Gastroesophageal sphincter (tissue), 4 donors: Measurements from ENCODE around the gene CDK14. TPM values are rescaled to one million over a fixed set of nuclear protein-coding genes. Genes with fewer than 3 reads are reported as not detected.

Source experiments
- ATAC-seq: fragments of 150-250 bp; one replicate; pipeline ENCODE4 v1.9.1; 2016; ENCODE audit warnings: mild to moderate bottlenecking, moderate library complexity
- H3K27ac ChIP-seq, 4 donors: fragments of 200-600 bp; sonication (generic) in 3 of 4; 1 replicate in 3 of 4; 2 replicates in 1 of 4; pipeline ENCODE4 v1.5.1; 2016 to 2019
- H3K27me3 ChIP-seq: fragments of 200-600 bp; sonication (generic); one replicate; pipeline ENCODE4 v1.5.1; 2019
- H3K36me3 ChIP-seq, 2 donors: fragments of 200-600 bp; sonication (generic); one replicate each; pipeline ENCODE4 v1.5.1; 2019; ENCODE audit warnings: control low read depth in 1 of 2
- H3K4me1 ChIP-seq, 3 donors: fragments of 200-600 bp; sonication (generic); 1 replicate in 2 of 3; 2 replicates in 1 of 3; pipeline ENCODE4 v1.5.1; 2016 to 2019; ENCODE audit warnings: control low read depth in 2 of 3
- H3K4me3 ChIP-seq, 2 donors: fragments of 200-600 bp; sonication (generic); one replicate each; pipeline ENCODE4 v1.5.1; 2019; ENCODE audit warnings: mild to moderate bottlenecking in 1 of 2, moderate library complexity in 1 of 2
- H3K9me3 ChIP-seq, 3 donors: fragments of 200-600 bp; sonication (generic); one replicate each; pipeline ENCODE4 v1.5.1; 2017 to 2019; ENCODE audit warnings: control low read depth in 2 of 3
- EP300 ChIP-seq: sonication (generic); formaldehyde crosslinking; IDR thresholded peaks from one replicate; pipeline ENCODE4 v1.6.1; 2017; ENCODE audit warnings: antibody characterized with exemption, mild to moderate bottlenecking
- POLR2A ChIP-seq, 2 donors: fragments of 450-650 bp; IDR thresholded peaks; one replicate each; pipeline ENCODE4 v1.6.1; 2017; ENCODE audit warnings: antibody characterized with exemption in 2 of 2, mild to moderate bottlenecking in 2 of 2, moderate library complexity in 1 of 2
- POLR2AphosphoS5 ChIP-seq: sonication (generic); formaldehyde crosslinking; IDR thresholded peaks from one replicate; pipeline ENCODE4 v1.6.1; 2017; ENCODE audit warnings: antibody characterized with exemption
- WGBS, 2 donors: methylation state at CpG; one replicate each; pipeline ENCODE4 v1.1.5; 2018; ENCODE audit warnings: low coverage in 1 of 2; 5-methylcytosine and 5-hydroxymethylcytosine counted together
- total RNA-seq, 4 donors: library from RNA; depleted of rRNA; stranded (reverse); fragments of >200 nt; gene quantifications; one replicate each; pipeline ENCODE4 v1.1.0, GENCODE V29; 2016
- TF ChIP-seq, protein P1 (sequence below), 4 experiments: fragments of 200-600 bp in 2 of 4; fragments of 450-650 bp in 2 of 4; sonication (generic) in 1 of 4; IDR thresholded peaks; one replicate each; pipeline ENCODE4 v1.5.1; 2017 to 2019; ENCODE audit warnings: antibody characterized with exemption in 4 of 4, mild to moderate bottlenecking in 2 of 4, moderate library complexity in 2 of 4

Gene CDK14
- total RNA-seq, 4 donors from 2014 or later, result 14.8 to 28.7 (median 18.4) TPM

GRCh38 chr7:90858546-90858945, 262.4 kb downstream of the CDK14 start:
- Histone ChIP-seq H3K27ac (no peak overlapping the region), H3K36me3 (no peaks in the 10 kb centered on the region), H3K27me3 (no peaks in the 10 kb centered on the region), H3K9me3 (no peaks in the 10 kb centered on the region), H3K4me3 (no peak overlapping the region), H3K4me1 (no peaks in the 10 kb centered on the region)
- WGBS, 2 donors, result 89 to 100% methylated on average over 2 of the region's 2 CpGs
- TF ChIP-seq POLR2AphosphoS5, result no peak
- TF ChIP-seq EP300, result no peak
- no peak for TF ChIP-seq POLR2A (IDR thresholded peaks at IDR 0.05)
- TF ChIP-seq, protein P1, sequence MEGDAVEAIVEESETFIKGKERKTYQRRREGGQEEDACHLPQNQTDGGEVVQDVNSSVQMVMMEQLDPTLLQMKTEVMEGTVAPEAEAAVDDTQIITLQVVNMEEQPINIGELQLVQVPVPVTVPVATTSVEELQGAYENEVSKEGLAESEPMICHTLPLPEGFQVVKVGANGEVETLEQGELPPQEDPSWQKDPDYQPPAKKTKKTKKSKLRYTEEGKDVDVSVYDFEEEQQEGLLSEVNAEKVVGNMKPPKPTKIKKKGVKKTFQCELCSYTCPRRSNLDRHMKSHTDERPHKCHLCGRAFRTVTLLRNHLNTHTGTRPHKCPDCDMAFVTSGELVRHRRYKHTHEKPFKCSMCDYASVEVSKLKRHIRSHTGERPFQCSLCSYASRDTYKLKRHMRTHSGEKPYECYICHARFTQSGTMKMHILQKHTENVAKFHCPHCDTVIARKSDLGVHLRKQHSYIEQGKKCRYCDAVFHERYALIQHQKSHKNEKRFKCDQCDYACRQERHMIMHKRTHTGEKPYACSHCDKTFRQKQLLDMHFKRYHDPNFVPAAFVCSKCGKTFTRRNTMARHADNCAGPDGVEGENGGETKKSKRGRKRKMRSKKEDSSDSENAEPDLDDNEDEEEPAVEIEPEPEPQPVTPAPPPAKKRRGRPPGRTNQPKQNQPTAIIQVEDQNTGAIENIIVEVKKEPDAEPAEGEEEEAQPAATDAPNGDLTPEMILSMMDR (IDR thresholded peaks at IDR 0.05), result no peak
- no peak for ATAC-seq

DNA sequence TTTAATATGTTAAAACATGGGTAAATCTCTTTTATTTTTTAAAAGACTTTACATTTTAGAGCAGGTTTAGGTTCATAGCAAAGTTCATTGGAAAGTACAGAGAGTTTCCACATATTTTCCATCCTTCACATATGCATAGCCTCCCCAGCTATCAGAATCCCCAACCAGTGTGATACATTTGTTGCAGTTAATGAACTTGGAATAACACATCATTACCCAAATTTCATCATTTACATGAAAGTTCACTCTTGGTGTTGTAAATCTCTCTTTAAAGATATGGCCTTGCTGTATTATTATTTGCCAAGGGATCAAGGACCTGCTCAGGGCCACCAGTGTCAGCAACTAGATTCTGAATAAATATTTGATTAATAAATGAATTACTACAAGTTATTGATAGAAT, 263.4 kb downstream of the CDK14 start:
- no peak overlapping the region for H3K27ac ChIP-seq
- no peak for ATAC-seq
- no peaks in the 10 kb centered on the region for H3K27me3 ChIP-seq
- no peaks in the 10 kb centered on the region for H3K36me3 ChIP-seq
- H3K4me3 ChIP-seq, result no peak overlapping the region
- no peaks in the 10 kb centered on the region for H3K9me3 ChIP-seq
- TF ChIP-seq, protein P1 (IDR thresholded peaks at IDR 0.05), result no peak
- TF ChIP-seq EP300 (no peak), POLR2A (IDR thresholded peaks at IDR 0.05) (no peak), POLR2AphosphoS5 (no peak)
- H3K4me1 ChIP-seq, result no peaks in the 10 kb centered on the region

DNA sequence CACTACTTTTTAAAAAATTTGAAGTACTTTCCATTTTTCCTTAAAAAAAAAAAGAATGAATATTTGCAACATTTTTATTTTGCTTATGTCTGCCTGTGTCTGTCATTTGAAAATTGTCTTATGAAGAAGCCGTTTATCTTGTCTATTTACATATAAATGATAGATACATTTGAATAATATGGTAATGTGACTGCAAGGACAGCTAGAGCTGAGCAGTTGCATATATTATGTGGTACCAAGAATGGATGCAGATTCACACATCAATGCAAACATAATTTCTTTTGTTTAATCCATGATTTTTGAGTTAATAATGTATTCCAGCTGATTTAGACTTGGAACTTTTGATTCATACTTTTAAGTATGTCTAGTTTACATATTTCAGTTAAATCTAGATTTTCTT, 268.0 kb downstream of the CDK14 start:
- Histone ChIP-seq H3K4me3 (no peak overlapping the region), H3K27ac (no peak overlapping the region), H3K27me3 (no peaks in the 10 kb centered on the region), H3K36me3 (no peaks in the 10 kb centered on the region), H3K4me1 (no peaks in the 10 kb centered on the region), H3K9me3 (no peaks in the 10 kb centered on the region)
- TF ChIP-seq POLR2AphosphoS5 (no peak), POLR2A (IDR thresholded peaks at IDR 0.05) (no peak), EP300 (no peak)
- TF ChIP-seq, protein P1 (IDR thresholded peaks at IDR 0.05), result no peak
- 87 to 89% methylated on average over 1 of the region's 1 CpG for WGBS, 2 donors
- no peak for ATAC-seq

GRCh38 chr7:90869335-90869734, 273.2 kb downstream of the CDK14 start:
- H3K4me1 ChIP-seq, result no peaks in the 10 kb centered on the region
- H3K9me3 ChIP-seq, result no peaks in the 10 kb centered on the region
- H3K4me3 ChIP-seq, result no peak overlapping the region
- H3K36me3 ChIP-seq, result no peaks in the 10 kb centered on the region
- H3K27me3 ChIP-seq, result no peaks in the 10 kb centered on the region
- TF ChIP-seq, protein P1 (IDR thresholded peaks at IDR 0.05), result no peak
- no peak for TF ChIP-seq POLR2A (IDR thresholded peaks at IDR 0.05)
- TF ChIP-seq POLR2AphosphoS5, result no peak
- TF ChIP-seq EP300, result no peak
- no peak for ATAC-seq
- H3K27ac ChIP-seq, result no peak overlapping the region
- 100% methylated on average over 1 of the region's 1 CpG for WGBS, 2 donors

- H3K36me3 ChIP-seq, result no peaks in the 10 kb centered on the region
- H3K4me3 ChIP-seq, result no peak overlapping the region
- no peaks in the 10 kb centered on the region for H3K27me3 ChIP-seq
- TF ChIP-seq POLR2AphosphoS5 (no peak), EP300 (no peak), POLR2A (IDR thresholded peaks at IDR 0.05) (no peak)
- TF ChIP-seq, protein P1 (IDR thresholded peaks at IDR 0.05), result no peak
- no peak overlapping the region for H3K27ac ChIP-seq
- no peaks in the 10 kb centered on the region for H3K9me3 ChIP-seq
- WGBS, 2 donors, result 91 to 95% methylated on average over 2 of the region's 2 CpGs
- no peaks in the 10 kb centered on the region for H3K4me1 ChIP-seq
- ATAC-seq, result no peak
Measured at GRCh38 chr7:90876701-90877100, 280.6 kb downstream of the CDK14 start.
